ENCODE data around the gene LGALSL.

Gene LGALSL

GRCh38 chr2:64491426-64491825 lies 37.5 kb downstream of the LGALSL start:
- no peak overlapping the region for H3K4me3 ChIP-seq (ENCODE audit: low read depth, low read length)
- no peak for TF ChIP-seq CTCF (conservative IDR thresholded peaks at IDR 0.05; ENCODE audit: low read depth, low read length)

GRCh38 chr2:64492272-64492671 lies 38.3 kb downstream of the LGALSL start:
- no peak for DNase-seq (ENCODE audit: low read depth)
- no peak for TF ChIP-seq CTCF (conservative IDR thresholded peaks at IDR 0.05; ENCODE audit: low read depth, low read length)
- H3K4me3 ChIP-seq (ENCODE audit: low read depth, low read length): no peak overlapping the region

More at GRCh38 chr2:64491426-64491825, 37.5 kb downstream of the LGALSL start:
- DNase-seq (ENCODE audit: low read depth): no peak

GRCh38 chr2:64492821-64493220 lies 38.9 kb downstream of the LGALSL start:
- no peak for TF ChIP-seq CTCF (conservative IDR thresholded peaks at IDR 0.05; ENCODE audit: low read depth, low read length)
- no peak overlapping the region for H3K4me3 ChIP-seq (ENCODE audit: low read depth, low read length)
- DNase-seq (ENCODE audit: low read depth): no peak

- no peak overlapping the region for H3K4me3 ChIP-seq (ENCODE audit: low read depth, low read length)
- DNase-seq (ENCODE audit: low read depth): no peak
- no peak for TF ChIP-seq CTCF (conservative IDR thresholded peaks at IDR 0.05; ENCODE audit: low read depth, low read length)
These were observed 39.8 kb downstream of the LGALSL start for GRCh38 chr2:64493788-64494187.

- no peak for TF ChIP-seq CTCF (conservative IDR thresholded peaks at IDR 0.05; ENCODE audit: low read depth, low read length)
- no peak for DNase-seq (ENCODE audit: low read depth)
- H3K4me3 ChIP-seq (ENCODE audit: low read depth, low read length): no peak overlapping the region
These were observed 44.5 kb downstream of the LGALSL start for GRCh38 chr2:64498438-64498837.

GRCh38 chr2:64500549-64500948 lies 46.6 kb downstream of the LGALSL start:
- no peak for TF ChIP-seq CTCF (conservative IDR thresholded peaks at IDR 0.05; ENCODE audit: low read depth, low read length)
- DNase-seq (ENCODE audit: low read depth): no peak
- H3K4me3 ChIP-seq (ENCODE audit: low read depth, low read length): no peak overlapping the region

GRCh38 chr2:64501946-64502345 lies 48.0 kb downstream of the LGALSL start:
- DNase-seq (ENCODE audit: low read depth): no peak
- TF ChIP-seq CTCF (conservative IDR thresholded peaks at IDR 0.05; ENCODE audit: low read depth, low read length): no peak
- H3K4me3 ChIP-seq (ENCODE audit: low read depth, low read length): no peak overlapping the region

Data from choroid plexus epithelial cell (primary cell).